ENCODE measurements around the gene JCHAIN.

GRCh38 chr4:70705183-70706043, 39.1 kb upstream of the JCHAIN start:
- TF ChIP-seq CTCF (conservative IDR thresholded peaks at IDR 0.05 in 1 of 2, IDR thresholded peaks at IDR 0.05 in 1 of 2; ENCODE audit: low read depth in 1 of 2, low read length in 2 of 2) (no peak), EZH2 (IDR thresholded peaks at IDR 0.05; ENCODE audit: low read length, missing control alignments) (no peak)

Data from fibroblast of lung (primary cell).